GM23338 (cell line): ENCODE results near the gene FTO. TPM values are rescaled to one million over a fixed set of nuclear protein-coding genes. Genes with fewer than 3 reads are reported as not detected.

Source experiments
- ATAC-seq: fragments of 200-7000 bp; cut with Tn5 transposase; 3 replicates; pipeline ENCODE4 v1.9.1; 2020
- DNase-seq: peaks from one replicate; pipeline ENCODE4 v3.0.0-alpha.2; 2015; ENCODE audit warnings: low spot score
- H2AFZ ChIP-seq: fragments of 200-600 bp; sonication (generic); 2 replicates; pipeline ENCODE4 v1.8.0; 2016; ENCODE audit warnings: antibody characterized with exemption, mild to moderate bottlenecking, moderate library complexity
- H3F3A ChIP-seq: fragments of 200-600 bp; sonication (generic); replicated peaks from 2 replicates; pipeline ENCODE4 v1.8.0; 2017; ENCODE audit warnings: antibody characterized with exemption, mixed run types, low read depth
- H3K27ac ChIP-seq: fragments of 200-600 bp; sonication (generic); 2 replicates; pipeline ENCODE4 v1.6.1; 2016; ENCODE audit warnings: low read depth
- H3K27me3 ChIP-seq: fragments of 200-600 bp; sonication (generic); 2 replicates; pipeline ENCODE4 v1.8.0; 2016; ENCODE audit warnings: mild to moderate bottlenecking, mixed run types, moderate library complexity; ENCODE audit not compliant: insufficient read depth
- H3K36me3 ChIP-seq: fragments of 200-600 bp; sonication (generic); 2 replicates; pipeline ENCODE4 v1.8.0; 2016; ENCODE audit warnings: mild to moderate bottlenecking; ENCODE audit not compliant: insufficient read depth
- H3K4me1 ChIP-seq: fragments of 200-600 bp; sonication (generic); 2 replicates; pipeline ENCODE4 v1.8.0; 2016; ENCODE audit warnings: mild to moderate bottlenecking, moderate library complexity; ENCODE audit not compliant: insufficient read depth
- H3K4me2 ChIP-seq: fragments of 200-600 bp; sonication (generic); 2 replicates; pipeline ENCODE4 v1.7.1; 2017; ENCODE audit warnings: mixed run types
- H3K4me3 ChIP-seq: fragments of 200-600 bp; sonication (generic); 2 replicates; pipeline ENCODE4 v1.6.1; 2016; ENCODE audit warnings: mixed run types
- H3K79me2 ChIP-seq: fragments of 200-600 bp; sonication (generic); replicated peaks from 2 replicates; pipeline ENCODE4 v1.8.0; 2017; ENCODE audit warnings: mild to moderate bottlenecking; ENCODE audit not compliant: insufficient read depth
- H3K9me2 ChIP-seq: fragments of 200-600 bp; sonication (generic); 2 replicates; pipeline ENCODE4 v1.8.0; 2017; ENCODE audit not compliant: insufficient read depth
- H4K20me1 ChIP-seq: fragments of 200-600 bp; sonication (generic); replicated peaks from 2 replicates; pipeline ENCODE4 v1.8.0; 2017; ENCODE audit warnings: mild to moderate bottlenecking; ENCODE audit not compliant: insufficient read depth
- H3K27ac Mint-ChIP-seq: 2 replicates; pipeline ENCODE4 v1.8.0; 2020; ENCODE audit warnings: inconsistent platforms, mild to moderate bottlenecking, moderate library complexity, mixed read lengths
- H3K27me3 Mint-ChIP-seq: 3 replicates; pipeline ENCODE4 v1.8.0; 2022; ENCODE audit warnings: low read depth, mild to moderate bottlenecking, moderate library complexity, mixed read lengths, inconsistent platforms; ENCODE audit not compliant: insufficient read depth, poor library complexity
- H3K36me3 Mint-ChIP-seq: 3 replicates; pipeline ENCODE4 v1.8.0; 2021; ENCODE audit warnings: low read depth, mild to moderate bottlenecking, inconsistent platforms, moderate library complexity, mixed read lengths
- H3K4me1 Mint-ChIP-seq: 3 replicates; pipeline ENCODE4 v1.8.0; 2020; ENCODE audit warnings: mild to moderate bottlenecking, inconsistent platforms, mixed read lengths
- H3K4me3 Mint-ChIP-seq: 3 replicates; pipeline ENCODE4 v1.8.0; 2021; ENCODE audit warnings: moderate library complexity, mild to moderate bottlenecking, inconsistent platforms, mixed read lengths
- H3K9me3 Mint-ChIP-seq: 3 replicates; pipeline ENCODE4 v1.8.0; 2020; ENCODE audit warnings: moderate library complexity, mild to moderate bottlenecking, inconsistent platforms, mixed read lengths
- EZH2phosphoT487 ChIP-seq: fragments of 200-600 bp; sonication (generic); IDR thresholded peaks from one replicate; pipeline ENCODE4 v1.8.1; 2018; ENCODE audit warnings: antibody characterized with exemption; ENCODE audit not compliant: unreplicated experiment
- NANOG ChIP-seq: IDR thresholded peaks from 2 replicates; pipeline ENCODE4 v1.6.1; 2016; ENCODE audit warnings: antibody characterized with exemption, borderline replicate concordance
- polyA plus RNA-seq: library from polyadenylated mRNA; unstranded; fragments of >200 nt; fragmentation: Nextera tagmentation; extraction: Ambion mirVana; gene quantifications from 2 replicates; pipeline ENCODE4 v1.2.1, GENCODE V29; 2016
- total RNA-seq: library from RNA; depleted of rRNA; stranded (reverse); fragments of >200 nt; shearing (Covaris generic); gene quantifications from 2 replicates; pipeline ENCODE4 v1.2.3, GENCODE V29; 2014
- TF ChIP-seq, protein P1 (sequence below): IDR thresholded peaks from 2 replicates; pipeline ENCODE4 v1.6.1; 2016; ENCODE audit warnings: antibody characterized with exemption
- TF ChIP-seq, protein P2 (sequence below): fragments of 250-450 bp; sonication (Bioruptor Pico); IDR thresholded peaks from 2 replicates; pipeline ENCODE4 v1.5.0; 2020; ENCODE audit warnings: mild to moderate bottlenecking, moderate library complexity

Gene FTO
- total and polyA plus RNA-seq, 2 experiments from 2014 or later: 17.7 to 69.6 TPM

GRCh38 chr16:53948734-53949430 lies 244.9 kb downstream of the FTO start:
- Histone ChIP-seq H3K4me3 (no peak overlapping the region), H2AFZ (no peak overlapping the region), H3K36me3 (no peaks in the 10 kb centered on the region), H3F3A (no peaks in the 10 kb centered on the region), H3K79me2 (no peaks in the 10 kb centered on the region), H4K20me1 (no peaks in the 10 kb centered on the region), H3K27ac (no peak overlapping the region), H3K9me2 (no peaks in the 10 kb centered on the region), H3K27me3 (no peaks in the 10 kb centered on the region), H3K4me1 (no peaks in the 10 kb centered on the region), H3K4me2 (no peak overlapping the region)
- Mint-ChIP-seq H3K4me1 (no peaks in the 10 kb centered on the region; the same call in 2 of the 3 replicates), H3K9me3 (no peaks in the 10 kb centered on the region), H3K36me3 (no peaks in the 10 kb centered on the region), H3K27me3 (no peaks in the 10 kb centered on the region), H3K4me3 (no peak overlapping the region), H3K27ac (no peak overlapping the region)
- TF ChIP-seq, protein P1, sequence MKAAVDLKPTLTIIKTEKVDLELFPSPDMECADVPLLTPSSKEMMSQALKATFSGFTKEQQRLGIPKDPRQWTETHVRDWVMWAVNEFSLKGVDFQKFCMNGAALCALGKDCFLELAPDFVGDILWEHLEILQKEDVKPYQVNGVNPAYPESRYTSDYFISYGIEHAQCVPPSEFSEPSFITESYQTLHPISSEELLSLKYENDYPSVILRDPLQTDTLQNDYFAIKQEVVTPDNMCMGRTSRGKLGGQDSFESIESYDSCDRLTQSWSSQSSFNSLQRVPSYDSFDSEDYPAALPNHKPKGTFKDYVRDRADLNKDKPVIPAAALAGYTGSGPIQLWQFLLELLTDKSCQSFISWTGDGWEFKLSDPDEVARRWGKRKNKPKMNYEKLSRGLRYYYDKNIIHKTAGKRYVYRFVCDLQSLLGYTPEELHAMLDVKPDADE: no peak
- TF ChIP-seq NANOG (no peak), EZH2phosphoT487 (no peak)
- TF ChIP-seq, protein P2, sequence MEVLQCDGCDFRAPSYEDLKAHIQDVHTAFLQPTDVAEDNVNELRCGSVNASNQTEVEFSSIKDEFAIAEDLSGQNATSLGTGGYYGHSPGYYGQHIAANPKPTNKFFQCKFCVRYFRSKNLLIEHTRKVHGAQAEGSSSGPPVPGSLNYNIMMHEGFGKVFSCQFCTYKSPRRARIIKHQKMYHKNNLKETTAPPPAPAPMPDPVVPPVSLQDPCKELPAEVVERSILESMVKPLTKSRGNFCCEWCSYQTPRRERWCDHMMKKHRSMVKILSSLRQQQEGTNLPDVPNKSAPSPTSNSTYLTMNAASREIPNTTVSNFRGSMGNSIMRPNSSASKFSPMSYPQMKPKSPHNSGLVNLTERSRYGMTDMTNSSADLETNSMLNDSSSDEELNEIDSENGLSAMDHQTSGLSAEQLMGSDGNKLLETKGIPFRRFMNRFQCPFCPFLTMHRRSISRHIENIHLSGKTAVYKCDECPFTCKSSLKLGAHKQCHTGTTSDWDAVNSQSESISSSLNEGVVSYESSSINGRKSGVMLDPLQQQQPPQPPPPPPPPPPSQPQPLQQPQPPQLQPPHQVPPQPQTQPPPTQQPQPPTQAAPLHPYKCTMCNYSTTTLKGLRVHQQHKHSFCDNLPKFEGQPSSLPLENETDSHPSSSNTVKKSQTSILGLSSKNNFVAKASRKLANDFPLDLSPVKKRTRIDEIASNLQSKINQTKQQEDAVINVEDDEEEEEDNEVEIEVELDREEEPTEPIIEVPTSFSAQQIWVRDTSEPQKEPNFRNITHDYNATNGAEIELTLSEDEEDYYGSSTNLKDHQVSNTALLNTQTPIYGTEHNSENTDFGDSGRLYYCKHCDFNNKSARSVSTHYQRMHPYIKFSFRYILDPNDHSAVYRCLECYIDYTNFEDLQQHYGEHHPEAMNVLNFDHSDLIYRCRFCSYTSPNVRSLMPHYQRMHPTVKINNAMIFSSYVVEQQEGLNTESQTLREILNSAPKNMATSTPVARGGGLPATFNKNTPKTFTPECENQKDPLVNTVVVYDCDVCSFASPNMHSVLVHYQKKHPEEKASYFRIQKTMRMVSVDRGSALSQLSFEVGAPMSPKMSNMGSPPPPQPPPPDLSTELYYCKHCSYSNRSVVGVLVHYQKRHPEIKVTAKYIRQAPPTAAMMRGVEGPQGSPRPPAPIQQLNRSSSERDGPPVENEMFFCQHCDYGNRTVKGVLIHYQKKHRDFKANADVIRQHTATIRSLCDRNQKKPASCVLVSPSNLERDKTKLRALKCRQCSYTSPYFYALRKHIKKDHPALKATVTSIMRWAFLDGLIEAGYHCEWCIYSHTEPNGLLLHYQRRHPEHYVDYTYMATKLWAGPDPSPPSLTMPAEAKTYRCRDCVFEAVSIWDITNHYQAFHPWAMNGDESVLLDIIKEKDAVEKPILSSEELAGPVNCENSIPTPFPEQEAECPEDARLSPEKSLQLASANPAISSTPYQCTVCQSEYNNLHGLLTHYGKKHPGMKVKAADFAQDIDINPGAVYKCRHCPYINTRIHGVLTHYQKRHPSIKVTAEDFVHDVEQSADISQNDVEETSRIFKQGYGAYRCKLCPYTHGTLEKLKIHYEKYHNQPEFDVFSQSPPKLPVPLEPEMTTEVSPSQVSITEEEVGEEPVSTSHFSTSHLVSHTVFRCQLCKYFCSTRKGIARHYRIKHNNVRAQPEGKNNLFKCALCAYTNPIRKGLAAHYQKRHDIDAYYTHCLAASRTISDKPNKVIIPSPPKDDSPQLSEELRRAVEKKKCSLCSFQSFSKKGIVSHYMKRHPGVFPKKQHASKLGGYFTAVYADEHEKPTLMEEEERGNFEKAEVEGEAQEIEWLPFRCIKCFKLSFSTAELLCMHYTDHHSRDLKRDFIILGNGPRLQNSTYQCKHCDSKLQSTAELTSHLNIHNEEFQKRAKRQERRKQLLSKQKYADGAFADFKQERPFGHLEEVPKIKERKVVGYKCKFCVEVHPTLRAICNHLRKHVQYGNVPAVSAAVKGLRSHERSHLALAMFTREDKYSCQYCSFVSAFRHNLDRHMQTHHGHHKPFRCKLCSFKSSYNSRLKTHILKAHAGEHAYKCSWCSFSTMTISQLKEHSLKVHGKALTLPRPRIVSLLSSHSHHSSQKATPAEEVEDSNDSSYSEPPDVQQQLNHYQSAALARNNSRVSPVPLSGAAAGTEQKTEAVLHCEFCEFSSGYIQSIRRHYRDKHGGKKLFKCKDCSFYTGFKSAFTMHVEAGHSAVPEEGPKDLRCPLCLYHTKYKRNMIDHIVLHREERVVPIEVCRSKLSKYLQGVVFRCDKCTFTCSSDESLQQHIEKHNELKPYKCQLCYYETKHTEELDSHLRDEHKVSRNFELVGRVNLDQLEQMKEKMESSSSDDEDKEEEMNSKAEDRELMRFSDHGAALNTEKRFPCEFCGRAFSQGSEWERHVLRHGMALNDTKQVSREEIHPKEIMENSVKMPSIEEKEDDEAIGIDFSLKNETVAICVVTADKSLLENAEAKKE: no peak
- ATAC-seq (no peak), DNase-seq (no peak)
